Measurements from ENCODE around the gene ALDH1B1. TPM values are rescaled to one million over a fixed set of nuclear protein-coding genes. Genes with fewer than 3 reads are reported as not detected.

The ALDH1B1 gene
- total and polyA plus RNA-seq, 8 donors = 6.0 to 17.1 (median 10.3) TPM

DNA sequence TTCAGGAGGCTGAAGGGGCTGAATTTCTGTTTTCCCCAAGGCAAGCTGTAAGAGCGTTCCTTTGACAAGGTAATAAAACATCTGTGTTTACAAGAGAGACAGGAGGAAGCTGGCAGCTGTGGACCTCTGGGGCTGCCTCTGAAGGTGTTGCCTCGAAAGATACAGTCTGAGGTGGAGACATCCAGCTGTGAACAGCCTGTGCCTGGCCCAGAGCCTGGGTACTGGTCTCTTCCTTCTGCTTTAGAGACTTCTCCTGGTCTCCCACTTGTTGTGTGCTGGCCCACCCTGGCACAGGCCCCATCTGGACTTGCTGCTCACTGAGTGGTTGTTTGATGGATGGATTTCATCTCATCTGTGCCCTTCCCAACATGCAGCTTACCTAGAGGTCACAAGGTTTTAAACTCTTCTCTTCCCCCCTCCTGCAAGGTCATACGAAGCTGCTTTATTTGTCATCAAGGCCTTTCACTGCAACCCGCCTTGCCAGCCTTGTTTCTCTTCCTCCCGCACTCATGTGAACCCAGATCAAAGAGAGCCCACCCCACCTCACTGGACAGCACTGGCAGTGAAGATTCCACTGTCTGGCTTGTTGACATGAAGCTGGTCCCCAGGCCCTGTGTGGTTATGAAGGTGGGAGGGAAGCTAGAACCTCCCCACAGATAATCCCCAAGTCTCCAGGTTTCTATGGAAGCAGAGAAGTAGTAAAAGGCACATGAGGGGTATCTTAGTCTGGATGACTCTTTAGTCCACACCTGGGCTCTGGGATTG, 35.0 kb upstream of the ALDH1B1 start:
- no peaks in the 10 kb centered on the region for H3K4me1 ChIP-seq
- TF ChIP-seq, protein P1, sequence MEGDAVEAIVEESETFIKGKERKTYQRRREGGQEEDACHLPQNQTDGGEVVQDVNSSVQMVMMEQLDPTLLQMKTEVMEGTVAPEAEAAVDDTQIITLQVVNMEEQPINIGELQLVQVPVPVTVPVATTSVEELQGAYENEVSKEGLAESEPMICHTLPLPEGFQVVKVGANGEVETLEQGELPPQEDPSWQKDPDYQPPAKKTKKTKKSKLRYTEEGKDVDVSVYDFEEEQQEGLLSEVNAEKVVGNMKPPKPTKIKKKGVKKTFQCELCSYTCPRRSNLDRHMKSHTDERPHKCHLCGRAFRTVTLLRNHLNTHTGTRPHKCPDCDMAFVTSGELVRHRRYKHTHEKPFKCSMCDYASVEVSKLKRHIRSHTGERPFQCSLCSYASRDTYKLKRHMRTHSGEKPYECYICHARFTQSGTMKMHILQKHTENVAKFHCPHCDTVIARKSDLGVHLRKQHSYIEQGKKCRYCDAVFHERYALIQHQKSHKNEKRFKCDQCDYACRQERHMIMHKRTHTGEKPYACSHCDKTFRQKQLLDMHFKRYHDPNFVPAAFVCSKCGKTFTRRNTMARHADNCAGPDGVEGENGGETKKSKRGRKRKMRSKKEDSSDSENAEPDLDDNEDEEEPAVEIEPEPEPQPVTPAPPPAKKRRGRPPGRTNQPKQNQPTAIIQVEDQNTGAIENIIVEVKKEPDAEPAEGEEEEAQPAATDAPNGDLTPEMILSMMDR (IDR thresholded peaks at IDR 0.05) = no peak
- intact Hi-C loops (cut with DNase I) = loop anchor here in 2 of 3 donors (5.0 to 10.0 kb wide), 2 partner anchors 273 to 445 kb away; no protein-coding TSS in a partner anchor
- no peak overlapping the region for H3K27ac ChIP-seq
- FAIRE-seq (no peak), ATAC-seq (no peak), DNase-seq (no peak)
- 76% methylated on average over 5 of the region's 5 CpGs for WGBS, 2 donors
- H3K36me3 ChIP-seq = no peaks in the 10 kb centered on the region
- no peaks in the 10 kb centered on the region for H3K27me3 ChIP-seq
- no peaks in the 10 kb centered on the region for H3K9me3 ChIP-seq
- no peak overlapping the region for H3K4me3 ChIP-seq

DNA sequence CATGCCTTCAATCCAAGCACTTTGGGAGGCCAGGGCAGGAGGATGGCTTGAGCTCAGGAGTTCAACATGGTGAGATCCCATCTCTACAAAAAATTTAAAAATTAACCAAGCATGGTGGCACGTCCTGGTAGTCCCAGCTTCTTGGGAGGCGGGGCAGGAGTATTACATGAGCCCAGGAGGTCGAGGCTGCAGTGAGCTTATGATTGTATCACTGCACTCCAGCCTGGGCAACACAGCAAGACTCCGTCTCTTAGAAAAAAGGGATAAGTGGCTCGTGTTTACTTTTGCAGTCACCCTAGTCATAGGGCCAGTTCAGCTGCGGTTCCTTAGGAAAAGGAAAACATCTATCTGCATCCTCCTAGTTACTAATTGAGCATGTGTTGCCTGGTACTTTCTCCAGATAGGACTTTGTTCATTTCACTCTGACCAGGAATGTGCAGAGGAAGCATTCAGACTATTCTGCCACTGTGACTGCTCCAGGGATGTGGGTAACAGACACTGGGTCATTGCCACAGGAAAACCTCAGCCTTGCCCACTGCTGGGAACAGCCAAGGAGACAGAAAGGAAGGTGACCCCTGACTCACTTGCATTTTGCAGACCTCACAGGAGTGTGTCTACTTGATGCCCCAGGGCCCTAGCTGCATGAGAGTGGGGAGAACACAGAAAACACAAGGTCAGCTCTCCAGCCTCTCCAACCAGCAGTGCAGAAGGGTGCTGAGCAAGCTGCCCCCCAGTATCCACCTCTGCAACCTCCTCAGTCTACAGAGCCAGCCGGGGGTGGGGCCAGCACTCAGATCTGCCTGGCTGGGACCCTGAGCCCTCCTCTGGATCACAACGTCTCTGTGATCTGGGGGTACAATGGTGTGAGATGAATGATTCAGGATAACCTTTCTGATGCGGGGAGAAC, 33.9 kb upstream of the ALDH1B1 start:
- DNase-seq (no peak), FAIRE-seq (no peak), ATAC-seq (no peak)
- Histone ChIP-seq H3K4me1 (no peaks in the 10 kb centered on the region), H3K9me3 (no peaks in the 10 kb centered on the region), H3K27ac (no peak overlapping the region), H3K4me3 (no peak overlapping the region), H3K36me3 (no peaks in the 10 kb centered on the region), H3K27me3 (no peaks in the 10 kb centered on the region)
- TF ChIP-seq, protein P1 (IDR thresholded peaks at IDR 0.05) = no peak
- intact Hi-C loops (cut with DNase I) = loop anchor here in 2 of 3 donors (5.0 to 10.0 kb wide), 2 partner anchors 274 to 446 kb away; no protein-coding TSS in a partner anchor
- WGBS, 2 donors = 78 to 87% methylated on average over 9 of the region's 9 CpGs

DNA sequence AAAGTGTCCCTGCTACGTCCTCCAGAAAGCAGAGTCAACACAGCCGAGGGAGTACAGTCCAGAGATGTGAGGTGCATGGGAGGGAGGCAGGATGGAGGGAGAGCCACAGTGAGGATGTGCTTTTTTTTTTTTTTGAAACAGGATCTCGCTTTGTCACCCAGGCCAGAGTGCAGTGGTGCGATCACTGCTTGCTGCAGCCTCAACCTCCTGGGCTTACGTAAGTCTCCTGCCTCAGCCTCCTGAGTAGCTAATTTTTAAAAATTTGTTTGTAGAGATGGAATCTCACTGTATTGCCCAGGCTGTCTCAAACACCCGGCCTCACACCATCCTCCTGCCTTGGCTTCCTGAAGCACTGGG, 33.2 kb upstream of the ALDH1B1 start:
- no peak overlapping the region for H3K4me3 ChIP-seq
- ATAC-seq = no peak
- TF ChIP-seq, protein P1 (IDR thresholded peaks at IDR 0.05) = no peak
- no peak for FAIRE-seq
- no peak for DNase-seq
- H3K27me3 ChIP-seq = no peaks in the 10 kb centered on the region
- no peak overlapping the region for H3K27ac ChIP-seq
- H3K36me3 ChIP-seq = no peaks in the 10 kb centered on the region
- WGBS, 2 donors = 72 to 95% methylated on average over 6 of the region's 6 CpGs
- no peaks in the 10 kb centered on the region for H3K4me1 ChIP-seq
- no peaks in the 10 kb centered on the region for H3K9me3 ChIP-seq
- intact Hi-C loops (cut with DNase I) = loop anchor here in 2 of 3 donors (5.0 to 10.0 kb wide), 2 partner anchors 274 to 447 kb away; no protein-coding TSS in a partner anchor

DNA sequence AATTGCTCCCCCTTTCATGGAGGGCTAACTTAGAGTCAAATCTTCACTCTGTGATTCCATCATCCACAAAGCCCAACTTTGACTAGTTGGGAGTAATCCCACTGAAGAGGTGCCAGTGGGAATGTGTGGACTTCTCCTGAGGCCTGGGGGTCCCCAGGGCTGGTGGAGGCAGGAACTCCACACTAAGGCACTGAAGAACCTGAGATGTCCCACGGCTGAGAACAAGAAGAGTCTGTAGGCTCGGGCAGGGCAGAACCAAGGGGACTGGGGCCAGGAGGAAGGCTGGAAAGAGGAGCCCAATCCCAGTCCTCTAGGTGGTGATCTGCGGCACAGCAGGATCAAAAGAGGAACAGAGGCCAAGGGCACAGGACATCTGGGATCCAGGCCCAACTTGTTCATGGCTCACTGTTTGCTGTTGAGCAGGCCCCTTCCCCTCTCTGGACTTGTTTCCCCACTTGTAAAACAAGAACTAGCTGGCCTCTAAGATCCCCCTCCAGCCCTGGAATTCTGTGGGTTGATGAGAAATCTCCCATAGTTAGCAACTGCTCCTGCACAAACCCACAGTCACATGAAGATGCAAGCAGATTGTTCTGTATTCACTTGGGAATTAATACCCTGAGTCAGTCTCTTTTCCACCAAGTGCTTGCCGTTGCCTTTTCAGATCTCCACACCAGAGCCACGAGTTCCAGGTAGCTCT, 32.7 kb upstream of the ALDH1B1 start:
- Histone ChIP-seq H3K4me3 (no peak overlapping the region), H3K36me3 (no peaks in the 10 kb centered on the region), H3K9me3 (no peaks in the 10 kb centered on the region), H3K27me3 (no peaks in the 10 kb centered on the region), H3K27ac (no peak overlapping the region), H3K4me1 (no peaks in the 10 kb centered on the region)
- DNase-seq (no peak), ATAC-seq (no peak), FAIRE-seq (no peak)
- intact Hi-C loops (cut with DNase I) = loop anchor here in 2 of 3 donors (5.0 to 10.0 kb wide), 3 partner anchors 275 to 448 kb away; no protein-coding TSS in a partner anchor
- WGBS, 2 donors = 63 to 65% methylated on average over 5 of the region's 5 CpGs
- TF ChIP-seq, protein P1 (IDR thresholded peaks at IDR 0.05) = no peak

Measured in pancreas (tissue), 10 donors.